ENCODE data around the gene MAP3K5.

MAP3K5 gene

GRCh38 chr6:136533487-136533886 lies 258.8 kb downstream of the MAP3K5 start:
- DNase-seq, result no peak

GRCh38 chr6:136532030-136532429 lies 260.2 kb downstream of the MAP3K5 start:
- DNase-seq, result no peak

GRCh38 chr6:136529710-136530109 lies 262.6 kb downstream of the MAP3K5 start:
- DNase-seq, result no peak

- no peak for DNase-seq
Measured at GRCh38 chr6:136528477-136528876, 263.8 kb downstream of the MAP3K5 start.

- DNase-seq, result no peak
Measured at GRCh38 chr6:136527831-136528230, 264.4 kb downstream of the MAP3K5 start.

GRCh38 chr6:136526937-136527336 lies 265.3 kb downstream of the MAP3K5 start:
- no peak for DNase-seq

GRCh38 chr6:136526196-136526930 lies 265.9 kb downstream of the MAP3K5 start:
- peak; percentile 32 for DNase-seq

GRCh38 chr6:136525586-136526195 lies 266.6 kb downstream of the MAP3K5 start:
- no peak for DNase-seq

GRCh38 chr6:136524936-136525413 lies 267.3 kb downstream of the MAP3K5 start:
- DNase-seq, result no peak

- no peak for DNase-seq
Measured at GRCh38 chr6:136524339-136524935, 267.8 kb downstream of the MAP3K5 start.

- DNase-seq, result no peak
Measured at GRCh38 chr6:136523196-136523595, 269.1 kb downstream of the MAP3K5 start.

GRCh38 chr6:136522636-136523035 lies 269.6 kb downstream of the MAP3K5 start:
- no peak for DNase-seq

GRCh38 chr6:136521911-136522310 lies 270.4 kb downstream of the MAP3K5 start:
- no peak for DNase-seq

- no peak for DNase-seq
Measured at GRCh38 chr6:136521427-136521826, 270.9 kb downstream of the MAP3K5 start.

GRCh38 chr6:136520517-136520916 lies 271.8 kb downstream of the MAP3K5 start:
- DNase-seq, result no peak

- no peak for DNase-seq
Measured at GRCh38 chr6:136517582-136517981, 274.7 kb downstream of the MAP3K5 start.

- no peak for DNase-seq
Measured at GRCh38 chr6:136517002-136517401, 275.3 kb downstream of the MAP3K5 start.

- DNase-seq, result no peak
Measured at GRCh38 chr6:136514591-136514990, 277.7 kb downstream of the MAP3K5 start.

GRCh38 chr6:136511926-136512325 lies 280.4 kb downstream of the MAP3K5 start:
- DNase-seq, result no peak

- no peak for DNase-seq
Measured at GRCh38 chr6:136511397-136511796, 280.9 kb downstream of the MAP3K5 start.

GRCh38 chr6:136510782-136511181 lies 281.5 kb downstream of the MAP3K5 start:
- DNase-seq, result no peak

- DNase-seq, result no peak
Measured at GRCh38 chr6:136510299-136510698, 282.0 kb downstream of the MAP3K5 start.

- no peak for DNase-seq
Measured at GRCh38 chr6:136508725-136509392, 283.4 kb downstream of the MAP3K5 start.
